ENCODE results near the gene TMPRSS2.

Gene TMPRSS2

GRCh38 chr21:41449613-41450012 is 58.3 kb downstream of the TMPRSS2 start:
- no peak for TF ChIP-seq CTCF (conservative IDR thresholded peaks at IDR 0.05; ENCODE audit: control insufficient read depth, insufficient read depth, low read depth, low read length)
- DNase-seq (ENCODE audit: low read depth): no peak
- H3K4me3 ChIP-seq (ENCODE audit: control insufficient read depth, low read depth, low read length): no peak overlapping the region

GRCh38 chr21:41447356-41447755 is 60.6 kb downstream of the TMPRSS2 start:
- no peak for DNase-seq (ENCODE audit: low read depth)
- H3K4me3 ChIP-seq (ENCODE audit: control insufficient read depth, low read depth, low read length): no peak overlapping the region
- no peak for TF ChIP-seq CTCF (conservative IDR thresholded peaks at IDR 0.05; ENCODE audit: control insufficient read depth, insufficient read depth, low read depth, low read length)

DNA sequence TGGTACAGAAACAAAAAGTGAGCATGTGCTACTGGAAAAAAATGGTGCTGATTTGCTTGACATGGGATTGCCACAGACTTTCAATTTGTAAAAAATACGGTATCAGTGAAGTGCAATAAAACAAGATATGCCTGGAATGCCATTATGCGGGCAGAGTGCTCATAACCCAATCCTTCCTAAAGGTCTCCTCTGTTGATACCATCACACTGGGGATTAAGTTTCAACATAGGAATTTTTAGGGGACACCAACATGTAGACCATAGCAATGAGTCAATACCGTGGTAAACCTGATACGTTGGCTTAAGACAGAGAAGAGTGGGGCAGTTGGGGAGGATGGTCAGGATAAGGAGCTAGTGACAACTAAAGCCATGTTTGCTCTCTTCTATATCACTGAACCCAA is 61.4 kb downstream of the TMPRSS2 start:
- H3K4me3 ChIP-seq (ENCODE audit: control insufficient read depth, low read depth, low read length): no peak overlapping the region
- TF ChIP-seq CTCF (conservative IDR thresholded peaks at IDR 0.05; ENCODE audit: control insufficient read depth, insufficient read depth, low read depth, low read length): no peak
- no peak for DNase-seq (ENCODE audit: low read depth)

GRCh38 chr21:41445465-41445862 is 62.5 kb downstream of the TMPRSS2 start:
- TF ChIP-seq CTCF (conservative IDR thresholded peaks at IDR 0.05; ENCODE audit: control insufficient read depth, insufficient read depth, low read depth, low read length): no peak
- no peak for DNase-seq (ENCODE audit: low read depth)
- H3K4me3 ChIP-seq (ENCODE audit: control insufficient read depth, low read depth, low read length): no peak overlapping the region

- no peak for DNase-seq (ENCODE audit: low read depth)
- no peak for TF ChIP-seq CTCF (conservative IDR thresholded peaks at IDR 0.05; ENCODE audit: control insufficient read depth, insufficient read depth, low read depth, low read length)
Observed at GRCh38 chr21:41444703-41445464, 63.1 kb downstream of the TMPRSS2 start.

GRCh38 chr21:41443562-41443961 is 64.4 kb downstream of the TMPRSS2 start:
- H3K4me3 ChIP-seq (ENCODE audit: control insufficient read depth, low read depth, low read length): no peak overlapping the region
- DNase-seq (ENCODE audit: low read depth): no peak
- TF ChIP-seq CTCF (conservative IDR thresholded peaks at IDR 0.05; ENCODE audit: control insufficient read depth, insufficient read depth, low read depth, low read length): no peak

More at GRCh38 chr21:41444703-41445464, 63.1 kb downstream of the TMPRSS2 start:
- no peak overlapping the region for H3K4me3 ChIP-seq (ENCODE audit: control insufficient read depth, low read depth, low read length)

Measured in fibroblast of mammary gland (primary cell).